Panc1 (cell line): ENCODE measurements around the gene FXYD3. TPM values are rescaled to one million over a fixed set of nuclear protein-coding genes. Genes with fewer than 3 reads are reported as not detected.
A peak's percentile ranks its signal among the peaks of the same experiment; 100 is the strongest.

Experiments used
- ATAC-seq: fragments of 200-7000 bp; cut with Tn5 transposase; 2 replicates; pipeline ENCODE4 v1.9.1; 2020; ENCODE audit warnings: mild to moderate bottlenecking, moderate library complexity
- BruUV-seq: library from RNA; stranded (reverse); fragments of 400-500 nt; replicated peaks from 2 replicates; lab custom pipeline; 2021; lab: Mats Ljungman, UMichigan
- CTCF ChIA-PET: fragments of 300-600 bp; sonication (Branson Sonifier 250); formaldehyde crosslinking; loops from one replicate; lab custom pipeline; 2022; ENCODE audit warnings: antibody characterized with exemption; lab: Charles Lee
- POLR2A ChIA-PET: fragments of 300-600 bp; sonication (Branson Sonifier 250); formaldehyde crosslinking; loops from one replicate; lab custom pipeline; 2022; ENCODE audit warnings: antibody characterized with exemption; lab: Charles Lee
- DNase-seq: peaks from one replicate; pipeline ENCODE4 v3.0.0-alpha.2; 2010; ENCODE audit warnings: low read depth, low spot score
- H3K27ac ChIP-seq: 2 replicates; pipeline ENCODE4 v1.5.1; 2011; ENCODE audit warnings: mild to moderate bottlenecking, low read length, inconsistent platforms
- H3K27me3 ChIP-seq: fragments of 200-500 bp; sonication (Bioruptor generic); 2 replicates; pipeline ENCODE4 v1.6.0; 2014; ENCODE audit warnings: low read length, inconsistent platforms; ENCODE audit not compliant: control insufficient read depth, insufficient read depth
- H3K36me3 ChIP-seq: fragments of 200-500 bp; sonication (Bioruptor generic); 2 replicates; pipeline ENCODE4 v1.5.1; 2014; ENCODE audit warnings: inconsistent platforms, mild to moderate bottlenecking, low read length, moderate library complexity; ENCODE audit not compliant: control insufficient read depth, insufficient read depth
- H3K4me1 ChIP-seq: 2 replicates; pipeline ENCODE4 v1.5.1; 2011; ENCODE audit warnings: inconsistent platforms, mild to moderate bottlenecking, low read length, moderate library complexity; ENCODE audit not compliant: control insufficient read depth, insufficient read depth
- H3K4me3 ChIP-seq, 2 experiments: 2 replicates each; pipeline ENCODE4 v1.5.1; 2011 to 2012; ENCODE audit warnings: low read depth in 2 of 2, low read length in 2 of 2, mild to moderate bottlenecking in 2 of 2, inconsistent platforms in 1 of 2, moderate library complexity in 1 of 2
- H3K9me3 ChIP-seq: fragments of 200-500 bp; sonication (Bioruptor generic); 2 replicates; pipeline ENCODE4 v1.5.1; 2014; ENCODE audit warnings: low read depth, mild to moderate bottlenecking, inconsistent platforms, low read length, moderate library complexity; ENCODE audit not compliant: control insufficient read depth, insufficient read depth
- CTCF ChIP-seq: fragments of 450-650 bp; IDR thresholded peaks from 2 replicates; pipeline ENCODE4 v1.5.1; 2017; ENCODE audit warnings: mild to moderate bottlenecking
- POLR2AphosphoS5 ChIP-seq: IDR thresholded peaks from 2 replicates; pipeline ENCODE4 v1.6.1; 2012; ENCODE audit warnings: mild to moderate bottlenecking, low read depth, low read length, moderate library complexity
- REST ChIP-seq, 2 experiments: IDR thresholded peaks; 2 replicates each; pipeline ENCODE4 v1.6.1; 2011 to 2012; ENCODE audit warnings: low read depth in 2 of 2, control low read depth in 1 of 2, low read length in 1 of 2, mild to moderate bottlenecking in 1 of 2, moderate library complexity in 1 of 2; ENCODE audit not compliant: insufficient read depth in 1 of 2
- SIN3A ChIP-seq: IDR thresholded peaks from 2 replicates; pipeline ENCODE4 v1.6.1; 2012; ENCODE audit warnings: low read depth, mild to moderate bottlenecking, low read length, moderate library complexity, borderline replicate concordance; ENCODE audit not compliant: insufficient read depth
- TCF7L2 ChIP-seq: IDR thresholded peaks from 2 replicates; pipeline ENCODE4 v1.6.1; 2011; ENCODE audit warnings: mild to moderate bottlenecking, low read depth, low read length, inconsistent platforms
- in situ Hi-C: cut with HindIII; loops from 2 replicates; pipeline ENCODE4 v1.10.0; 2016; ENCODE audit warnings: low sequenced_read_pairs, low pct_unique_long_range_greater_than_20kb
- intact Hi-C: fragments of 100-400 bp; cut with micrococcal nuclease; formaldehyde crosslinking; loops from one replicate; pipeline ENCODE4 v1.10.0; 2022; ENCODE audit not compliant: unreplicated experiment
- total RNA-seq: library from RNA; stranded (reverse); gene quantifications from one replicate; pipeline ENCODE4 v1.2.1, GENCODE V29; 2021; ENCODE audit not compliant: unreplicated experiment

The FXYD3 gene
- total RNA-seq, 1 experiment from 2014 or later = not detected

DNA sequence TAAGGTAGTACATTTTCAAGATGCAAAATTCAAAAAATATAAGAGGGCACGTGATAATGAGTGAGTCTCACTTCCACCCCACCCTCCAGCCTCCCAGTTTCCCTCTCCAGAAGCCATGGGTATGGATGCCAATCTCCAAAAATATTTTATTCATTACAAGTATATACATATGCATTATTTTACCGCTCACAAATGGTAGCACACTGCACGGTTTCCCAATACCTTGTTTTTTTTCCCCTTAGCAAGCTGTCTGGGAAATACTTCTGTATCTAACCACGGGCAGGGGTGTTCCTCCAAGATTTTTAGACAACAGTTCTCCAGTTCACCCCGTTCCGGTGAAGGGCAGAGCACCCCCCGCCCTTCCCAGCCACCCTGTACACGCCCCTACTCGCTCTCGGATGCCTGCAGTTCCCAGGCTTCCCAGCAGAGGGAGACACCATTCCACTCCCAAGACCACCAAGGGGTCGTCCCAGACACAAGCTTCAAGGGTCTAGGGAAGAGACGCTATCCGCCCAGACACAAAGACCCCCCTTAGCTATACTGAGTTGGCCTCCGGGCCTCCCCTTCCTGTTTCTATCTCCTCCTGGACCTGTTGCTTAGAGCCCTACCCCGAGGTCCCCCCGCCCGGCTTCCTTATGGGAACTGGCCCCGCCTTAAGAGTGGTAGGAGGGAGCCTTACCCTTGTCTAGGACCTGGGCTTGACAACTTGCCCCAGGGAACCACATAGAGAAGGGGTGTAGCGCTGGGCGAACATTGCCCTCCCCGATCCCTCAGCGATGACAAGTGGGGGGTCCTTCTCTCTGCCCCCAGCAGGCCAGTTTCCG is 1.1 kb upstream of the FXYD3 start:
- H3K36me3 ChIP-seq = no peaks in the 10 kb centered on the region
- H3K27me3 ChIP-seq = 0 out of 2 replicates have a peak, but pooled peaks cover 2% of the 10 kb centered on the region
- ATAC-seq (peak; percentile 87), DNase-seq (peak; percentile 43)
- CTCF ChIA-PET = interaction anchor here (0.6 to 1.3 kb wide), 3 partner anchors 20 to 294 kb away, joined by 3 to 6 read pairs (median 4); partner anchors contain the start of gene LGI4
- H3K27ac ChIP-seq = no peak overlapping the region
- in situ Hi-C loops (no loop called here), intact Hi-C loops (no loop called here)
- H3K4me3 ChIP-seq = peak overlapping the region in 1 of 2 experiments; percentile 33; a peak in 2 of 4 replicates
- TF ChIP-seq CTCF = peak; percentile 100
- TF ChIP-seq TCF7L2 = no peak
- BruUV-seq = no TSS peak
- H3K4me1 ChIP-seq = no peaks in the 10 kb centered on the region
- POLR2A ChIA-PET = no interaction called here
- no peaks in the 10 kb centered on the region for H3K9me3 ChIP-seq

DNA sequence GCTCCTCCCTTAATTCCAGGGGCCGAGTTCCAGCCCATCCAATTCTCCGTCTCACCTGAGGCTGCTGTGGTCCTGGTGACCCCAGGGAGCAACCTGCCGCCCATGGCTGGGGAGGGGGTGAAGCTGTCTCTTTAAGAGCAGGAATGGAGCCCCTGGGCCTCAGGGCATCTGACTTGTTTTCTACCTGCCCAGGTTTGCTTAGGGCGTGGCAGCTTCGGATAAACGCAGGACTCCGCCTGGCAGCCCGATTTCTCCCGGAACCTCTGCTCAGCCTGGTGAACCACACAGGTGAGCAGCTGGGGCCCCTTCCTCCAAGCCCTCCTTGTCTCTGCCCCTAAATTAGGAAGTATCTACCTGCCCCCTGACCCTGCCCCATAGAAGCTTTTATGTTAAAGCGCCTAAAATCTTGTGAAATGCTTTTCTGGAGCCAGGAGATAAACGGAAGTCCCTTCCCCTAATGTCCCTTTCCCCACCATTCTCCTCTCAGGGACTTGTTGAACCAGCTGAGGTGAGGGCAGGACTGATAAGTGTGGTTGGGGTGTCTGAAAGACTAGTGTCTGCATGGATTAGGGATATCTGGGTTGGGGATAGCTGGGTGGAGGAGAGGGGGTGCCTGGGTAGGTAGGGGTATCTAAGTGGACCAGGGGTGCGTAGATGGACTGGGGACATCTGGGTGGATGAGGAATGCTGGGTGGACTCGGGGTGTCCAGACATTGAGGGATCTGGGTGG is 614 bp downstream of the FXYD3 start:
- ChIA-PET CTCF (interaction anchor here (0.9 kb wide), 1 partner anchor 19 kb away, joined by 3 read pairs; the partner anchor contains the start of gene LGI4), POLR2A (interaction anchor here (0.6 kb wide), 1 partner anchor 569 kb away, joined by 8 read pairs; no protein-coding TSS in a partner anchor)
- Histone ChIP-seq H3K36me3 (no peaks in the 10 kb centered on the region), H3K27me3 (0 out of 2 replicates have a peak, but pooled peaks cover 2% of the 10 kb centered on the region), H3K4me1 (no peaks in the 10 kb centered on the region), H3K9me3 (no peaks in the 10 kb centered on the region), H3K27ac (no peak overlapping the region), H3K4me3 (no peak overlapping the region)
- DNase-seq = no peak
- no TSS peak for BruUV-seq
- intact Hi-C loops (no loop called here), in situ Hi-C loops (no loop called here)
- TF ChIP-seq CTCF = no peak
- TF ChIP-seq SIN3A = no peak
- TF ChIP-seq POLR2AphosphoS5 = no peak
- TF ChIP-seq REST (IDR thresholded peaks at IDR 0.05; ENCODE audit: insufficient read depth in 1 of 2, low read depth in 2 of 2, low read length in 1 of 2) = no peak
- TF ChIP-seq TCF7L2 = no peak
- no peak for ATAC-seq
